WI38 (cell line): ENCODE results near the gene KIF18A.

Experiments used
- H3K4me3 ChIP-seq: 2 replicates; pipeline ENCODE4 v1.5.1; 2011; ENCODE audit warnings: low read depth, mild to moderate bottlenecking, control low read depth, low read length
- CTCF ChIP-seq: IDR thresholded peaks from 2 replicates; pipeline ENCODE4 v1.5.1; 2012; ENCODE audit warnings: low read depth, mild to moderate bottlenecking, control low read depth, low read length

The KIF18A gene

GRCh38 chr11:28077521-28077920 is 30.4 kb downstream of the KIF18A start:
- no peak for TF ChIP-seq CTCF
- H3K4me3 ChIP-seq: no peak overlapping the region

- TF ChIP-seq CTCF: no peak
- no peak overlapping the region for H3K4me3 ChIP-seq
These were observed 35.6 kb downstream of the KIF18A start for GRCh38 chr11:28072321-28072720.

- TF ChIP-seq CTCF: no peak
- no peak overlapping the region for H3K4me3 ChIP-seq
These were observed 36.7 kb downstream of the KIF18A start for GRCh38 chr11:28071305-28071704.

- TF ChIP-seq CTCF: no peak
- H3K4me3 ChIP-seq: no peak overlapping the region
These were observed 49.6 kb downstream of the KIF18A start for GRCh38 chr11:28058333-28058732.

GRCh38 chr11:28054821-28055220 is 53.1 kb downstream of the KIF18A start:
- H3K4me3 ChIP-seq: no peak overlapping the region
- TF ChIP-seq CTCF: no peak

- TF ChIP-seq CTCF: no peak
These were observed 58.4 kb downstream of the KIF18A start for GRCh38 chr11:28049338-28050216.

GRCh38 chr11:28048812-28049211 is 59.1 kb downstream of the KIF18A start:
- H3K4me3 ChIP-seq: no peak overlapping the region
- no peak for TF ChIP-seq CTCF

More at GRCh38 chr11:28049338-28050216, 58.4 kb downstream of the KIF18A start:
- no peak overlapping the region for H3K4me3 ChIP-seq
